Measurements from ENCODE around the gene PPP6R1. TPM values are rescaled to one million over a fixed set of nuclear protein-coding genes. Genes with fewer than 3 reads are reported as not detected.

PPP6R1 gene
- total and polyA plus RNA-seq, 2 of the 13 experiments (the other 11 are each of a cell fraction or from before 2014, with no cell fraction given) = 25.8 to 54.0 TPM

GRCh38 chr19:55238030-55238429 is 20.8 kb downstream of the PPP6R1 start:
- ChIA-PET POLR2A (no interaction called here), CTCF (ENCODE audit: low intra/inter-chr PET ratio, low total read pairs) (no interaction called here)
- no peaks in the 10 kb centered on the region for H3K27me3 ChIP-seq (ENCODE audit: control insufficient read depth in 1 of 2, insufficient read depth in 2 of 2, low read length in 2 of 2)
- no peaks in the 10 kb centered on the region for H3K4me1 ChIP-seq (ENCODE audit: insufficient read depth, low read length)
- in situ Hi-C loops (cut with HindIII; ENCODE audit: extremely low pct_ligation_motif_present, low pct_unique_long_range_greater_than_20kb) = no loop called here
- no peak for DNase-seq (ENCODE audit: low spot score)
- intact Hi-C loops (cut with micrococcal nuclease; ENCODE audit: unreplicated experiment) = no loop called here
- no peak overlapping the region for H3K27ac ChIP-seq (ENCODE audit: extremely low read length, insufficient read depth, low read length)
- H3K9ac ChIP-seq (ENCODE audit: insufficient read depth, low read depth, low read length) = no peak overlapping the region
- no peak for ATAC-seq
- WGBS (ENCODE audit: low lambda C conversion rate) = 100% methylated on average over 6 of the region's 8 CpGs
- H3K36me3 ChIP-seq (replicated peaks in 1 of 2; ENCODE audit: control insufficient read depth in 1 of 2, insufficient read depth in 2 of 2, low read length in 2 of 2) = peaks cover 45 to 84% of the 10 kb centered on the region in 2 experiments
- no peaks in the 10 kb centered on the region for H3K79me2 ChIP-seq (ENCODE audit: insufficient read depth, low read length)
- H3K4me3 ChIP-seq (replicated peaks in 1 of 3; ENCODE audit: insufficient read depth in 1 of 3, low read depth in 2 of 3, low read length in 3 of 3) = no peak overlapping the region
- TF ChIP-seq CC2D1A (CRISPR knock-in tag; IDR thresholded peaks at IDR 0.05) (no peak), MIXL1 (CRISPR knock-in tag; IDR thresholded peaks at IDR 0.05) (no peak), ZNF256 (CRISPR knock-in tag; conservative IDR thresholded peaks at IDR 0.05) (no peak), EEA1 (CRISPR knock-in tag; IDR thresholded peaks at IDR 0.05; ENCODE audit: borderline replicate concordance) (no peak), ZNF280B (CRISPR knock-in tag; IDR thresholded peaks at IDR 0.05; ENCODE audit: borderline replicate concordance) (no peak), ZKSCAN1 (IDR thresholded peaks at IDR 0.05; ENCODE audit: low read length) (no peak), RFXANK (CRISPR knock-in tag; IDR thresholded peaks at IDR 0.05) (no peak), ZNF546 (CRISPR knock-in tag; conservative IDR thresholded peaks at IDR 0.05) (no peak), TOPORS (CRISPR knock-in tag; IDR thresholded peaks at IDR 0.05) (no peak), ZNF800 (CRISPR knock-in tag; IDR thresholded peaks at IDR 0.05) (no peak), PITX1 (CRISPR knock-in tag; IDR thresholded peaks at IDR 0.05) (no peak), ZNF564 (CRISPR knock-in tag; IDR thresholded peaks at IDR 0.05) (no peak), HDAC6 (IDR thresholded peaks at IDR 0.05; ENCODE audit: low read depth, low read length) (no peak), CEBPG (CRISPR knock-in tag; IDR thresholded peaks at IDR 0.05) (no peak), ZNF235 (CRISPR knock-in tag; IDR thresholded peaks at IDR 0.05; ENCODE audit: borderline replicate concordance) (no peak), ZNF180 (CRISPR knock-in tag; IDR thresholded peaks at IDR 0.05; ENCODE audit: borderline replicate concordance, low read depth) (no peak), FOXP4 (CRISPR knock-in tag; IDR thresholded peaks at IDR 0.05) (no peak), ZNF7 (CRISPR knock-in tag; IDR thresholded peaks at IDR 0.05) (no peak)
- TF ChIP-seq, protein P1, sequence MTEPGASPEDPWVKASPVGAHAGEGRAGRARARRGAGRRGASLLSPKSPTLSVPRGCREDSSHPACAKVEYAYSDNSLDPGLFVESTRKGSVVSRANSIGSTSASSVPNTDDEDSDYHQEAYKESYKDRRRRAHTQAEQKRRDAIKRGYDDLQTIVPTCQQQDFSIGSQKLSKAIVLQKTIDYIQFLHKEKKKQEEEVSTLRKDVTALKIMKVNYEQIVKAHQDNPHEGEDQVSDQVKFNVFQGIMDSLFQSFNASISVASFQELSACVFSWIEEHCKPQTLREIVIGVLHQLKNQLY (CRISPR knock-in tag; IDR thresholded peaks at IDR 0.05) = no peak
- no peaks in the 10 kb centered on the region for H3K9me3 ChIP-seq (ENCODE audit: low read length)
- no peak for FAIRE-seq
- no peak overlapping the region for H2AFZ ChIP-seq (ENCODE audit: low read length)
- H4K20me1 ChIP-seq (ENCODE audit: insufficient read depth, low read length) = no peaks in the 10 kb centered on the region
- no TSS peak for BruUV-seq (replicated peaks)
- no peak overlapping the region for H3K4me2 ChIP-seq (ENCODE audit: low read depth, low read length)
